GM10847 (cell line): ENCODE measurements around the gene STRN4.

Source experiments
- POLR2A ChIP-seq: IDR thresholded peaks from 2 replicates; pipeline ENCODE4 v1.6.1; 2011; ENCODE audit not compliant: insufficient read length; ENCODE audit errors: extremely low read depth

The STRN4 gene

DNA sequence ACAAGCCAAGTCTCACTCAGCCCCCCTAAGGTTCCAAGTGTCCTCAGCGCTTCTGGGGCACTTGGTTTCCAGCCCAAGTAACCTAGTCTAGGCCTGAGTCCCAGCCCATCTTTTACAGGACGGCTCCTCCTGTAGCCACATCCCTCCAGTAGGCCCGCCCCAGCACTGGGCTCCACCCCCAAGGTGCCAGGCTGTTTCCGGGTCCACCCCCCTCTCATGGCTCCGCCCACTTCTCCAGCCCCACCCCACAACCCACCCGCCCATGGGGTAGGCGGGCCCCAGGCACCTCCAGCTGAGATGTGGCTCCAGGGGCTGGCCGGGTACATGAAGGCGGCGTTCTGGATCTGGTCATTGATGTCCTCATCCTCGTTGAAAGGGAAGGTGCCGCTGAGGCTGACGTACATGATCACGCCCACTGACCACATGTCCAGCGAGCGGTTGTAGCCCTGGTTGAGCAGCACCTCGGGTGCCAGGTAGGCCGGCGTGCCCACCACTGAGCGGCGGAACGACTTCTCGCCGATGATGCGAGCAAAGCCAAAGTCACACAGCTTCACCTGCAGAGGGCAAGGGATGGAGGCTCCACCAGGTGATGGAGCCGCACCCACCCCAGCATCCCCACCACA is 68.0 kb downstream of the STRN4 start:
- no peak for TF ChIP-seq POLR2A

DNA sequence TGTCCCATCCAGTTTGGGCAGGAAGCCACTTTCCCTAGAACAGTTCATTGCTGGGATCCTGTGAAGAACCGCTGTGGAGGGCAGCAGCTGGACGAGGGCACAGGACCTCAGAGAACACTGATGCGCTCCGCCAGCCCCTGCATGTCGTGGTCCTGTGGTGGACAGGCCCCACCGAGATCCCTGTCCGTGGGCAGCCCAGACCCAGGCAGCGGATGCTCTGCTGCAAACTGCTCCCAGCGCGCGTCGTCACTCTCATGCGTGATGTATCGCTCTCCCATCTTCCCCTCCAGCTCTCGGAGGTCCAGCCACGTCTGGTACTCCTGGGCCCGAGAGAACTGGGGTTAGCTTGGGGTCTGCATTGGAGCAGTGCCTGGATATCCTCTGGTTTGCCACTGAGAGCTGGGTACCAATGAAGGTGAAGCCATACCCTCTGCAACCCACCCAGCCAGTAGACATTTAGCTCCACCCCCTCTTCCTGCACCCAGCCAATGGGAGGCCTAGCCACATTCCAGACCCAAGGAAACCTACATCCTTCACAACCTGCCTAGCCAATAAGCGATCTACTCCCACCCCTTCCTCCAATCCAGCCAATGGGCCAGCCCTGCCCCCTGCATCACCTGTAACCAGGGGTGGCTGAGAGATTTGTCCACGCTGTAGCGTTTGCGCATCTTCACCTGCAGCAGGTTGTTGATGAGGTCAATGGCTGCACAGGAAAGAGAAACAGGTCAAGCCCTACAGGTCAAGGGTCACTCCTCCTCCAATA is 71.7 kb downstream of the STRN4 start:
- TF ChIP-seq POLR2A = no peak

DNA sequence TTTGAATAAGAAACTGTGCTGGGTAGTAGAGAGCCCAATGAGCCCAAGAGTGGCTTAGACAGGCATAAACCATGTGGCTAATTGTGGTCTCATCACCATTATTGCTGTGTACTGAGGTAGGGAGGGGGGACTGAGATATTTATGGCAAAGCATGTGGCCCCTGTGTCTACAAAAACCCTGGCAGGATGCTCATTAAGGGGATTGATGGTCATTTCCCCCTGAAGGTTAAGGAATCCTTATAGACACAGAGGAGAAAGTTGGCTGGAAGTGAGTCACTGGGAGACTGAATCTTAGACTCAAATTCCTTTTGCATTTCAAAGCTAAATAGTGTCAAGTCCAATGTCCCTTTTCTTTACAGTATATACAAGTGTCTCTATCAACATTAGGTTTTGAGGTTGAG is 75.4 kb downstream of the STRN4 start:
- no peak for TF ChIP-seq POLR2A
